HUDEP-2 (cell line): Measurements from ENCODE around the gene RAB1A.
A peak's percentile ranks its signal among the peaks of the same experiment; 100 is the strongest.

Experiments used
- DNase-seq, 76 experiments: peaks; one replicate each; lab custom pipeline; 2025; ENCODE audit not compliant: unreplicated experiment in 76 of 76; lab: John Stamatoyannopoulos, UW

RAB1A gene

GRCh38 chr2:65062843-65063825 is 66.8 kb downstream of the RAB1A start:
- DNase-seq, result no peak

GRCh38 chr2:65061910-65062339 is 68.0 kb downstream of the RAB1A start:
- no peak for DNase-seq

- no peak for DNase-seq
Measured at GRCh38 chr2:65061146-65061909, 68.6 kb downstream of the RAB1A start.

- no peak for DNase-seq
Measured at GRCh38 chr2:65059071-65059470, 70.8 kb downstream of the RAB1A start.

GRCh38 chr2:65057391-65058052 is 72.4 kb downstream of the RAB1A start:
- DNase-seq, result peak in 2 of 76 experiments; percentile 2 to 8

- DNase-seq, result peak in 1 of 76 experiments; percentile 2
Measured at GRCh38 chr2:65057054-65057375, 72.9 kb downstream of the RAB1A start.

- peak in 75 of 76 experiments; percentile 11 to 97 (median 92) for DNase-seq
Measured at GRCh38 chr2:65056215-65057053, 73.5 kb downstream of the RAB1A start, which contains the start of gene CEP68. Gene CEP68, plus strand, starts transcription at chr2:65056416. Its CDS starts 13,029 bp downstream, at chr2:65069445.

GRCh38 chr2:65055422-65056214 is 74.3 kb downstream of the RAB1A start:
- peak in 14 of 76 experiments; percentile 37 to 74 (median 46) for DNase-seq

GRCh38 chr2:65054749-65055421 is 75.0 kb downstream of the RAB1A start:
- DNase-seq, result no peak

GRCh38 chr2:65053199-65053598 is 76.7 kb downstream of the RAB1A start:
- no peak for DNase-seq

GRCh38 chr2:65050931-65051330 is 79.0 kb downstream of the RAB1A start:
- DNase-seq, result no peak

- DNase-seq, result no peak
Measured at GRCh38 chr2:65049010-65049639, 80.8 kb downstream of the RAB1A start.

GRCh38 chr2:65046633-65047407 is 83.1 kb downstream of the RAB1A start:
- DNase-seq, result no peak

- DNase-seq, result no peak
Measured at GRCh38 chr2:65045651-65046050, 84.3 kb downstream of the RAB1A start.

- no peak for DNase-seq
Measured at GRCh38 chr2:65044097-65044735, 85.7 kb downstream of the RAB1A start.

GRCh38 chr2:65043001-65043400 is 86.9 kb downstream of the RAB1A start:
- DNase-seq, result no peak
